WERI-Rb-1 (cell line): ENCODE measurements around the gene CFAP92.

Experiments
- DNase-seq: peaks from one replicate; pipeline ENCODE4 v3.0.0-alpha.2; 2020
- H3K27ac ChIP-seq: fragments of 250-450 bp; sonication (Bioruptor Pico); 2 replicates; pipeline ENCODE4 v1.5.1; 2020; ENCODE audit warnings: mild to moderate bottlenecking, moderate library complexity
- H3K27me3 ChIP-seq: fragments of 250-450 bp; sonication (Bioruptor Pico); 2 replicates; pipeline ENCODE4 v1.5.1; 2021; ENCODE audit warnings: mild to moderate bottlenecking, low read depth, moderate library complexity; ENCODE audit not compliant: insufficient read depth, severe bottlenecking
- H3K36me3 ChIP-seq: fragments of 250-450 bp; sonication (Bioruptor Pico); 2 replicates; pipeline ENCODE4 v1.5.1; 2020; ENCODE audit warnings: mild to moderate bottlenecking, moderate library complexity
- H3K4me3 ChIP-seq: 2 replicates; pipeline ENCODE4 v1.5.1; 2011; ENCODE audit warnings: low read depth, mild to moderate bottlenecking, control low read depth, low read length
- H3K9me3 ChIP-seq: fragments of 250-450 bp; sonication (Bioruptor Pico); 2 replicates; pipeline ENCODE4 v1.5.1; 2021; ENCODE audit warnings: mild to moderate bottlenecking, moderate library complexity; ENCODE audit not compliant: severe bottlenecking
- TF ChIP-seq, protein P1 (sequence below): IDR thresholded peaks from 2 replicates; pipeline ENCODE4 v1.5.1; 2011; ENCODE audit warnings: low read depth, mild to moderate bottlenecking, control low read depth, inconsistent platforms, low read length

CFAP92 gene

GRCh38 chr3:128993461-128994172, at the start of gene CFAP92:
Gene CFAP92 (minus strand): TSS chr3:128994076. CDS start chr3:128993304, 772 bp downstream.
- Histone ChIP-seq H3K4me3 (peak within 1 kb of the TSS; percentile 47), H3K9me3 (no peaks in the 10 kb centered on the region), H3K27me3 (no peaks in the 10 kb centered on the region), H3K27ac (no peak within 1 kb of the TSS), H3K36me3 (no peaks in the 10 kb centered on the region)
- TF ChIP-seq, protein P1, sequence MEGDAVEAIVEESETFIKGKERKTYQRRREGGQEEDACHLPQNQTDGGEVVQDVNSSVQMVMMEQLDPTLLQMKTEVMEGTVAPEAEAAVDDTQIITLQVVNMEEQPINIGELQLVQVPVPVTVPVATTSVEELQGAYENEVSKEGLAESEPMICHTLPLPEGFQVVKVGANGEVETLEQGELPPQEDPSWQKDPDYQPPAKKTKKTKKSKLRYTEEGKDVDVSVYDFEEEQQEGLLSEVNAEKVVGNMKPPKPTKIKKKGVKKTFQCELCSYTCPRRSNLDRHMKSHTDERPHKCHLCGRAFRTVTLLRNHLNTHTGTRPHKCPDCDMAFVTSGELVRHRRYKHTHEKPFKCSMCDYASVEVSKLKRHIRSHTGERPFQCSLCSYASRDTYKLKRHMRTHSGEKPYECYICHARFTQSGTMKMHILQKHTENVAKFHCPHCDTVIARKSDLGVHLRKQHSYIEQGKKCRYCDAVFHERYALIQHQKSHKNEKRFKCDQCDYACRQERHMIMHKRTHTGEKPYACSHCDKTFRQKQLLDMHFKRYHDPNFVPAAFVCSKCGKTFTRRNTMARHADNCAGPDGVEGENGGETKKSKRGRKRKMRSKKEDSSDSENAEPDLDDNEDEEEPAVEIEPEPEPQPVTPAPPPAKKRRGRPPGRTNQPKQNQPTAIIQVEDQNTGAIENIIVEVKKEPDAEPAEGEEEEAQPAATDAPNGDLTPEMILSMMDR: no peak
- peak; percentile 88 for DNase-seq

DNA sequence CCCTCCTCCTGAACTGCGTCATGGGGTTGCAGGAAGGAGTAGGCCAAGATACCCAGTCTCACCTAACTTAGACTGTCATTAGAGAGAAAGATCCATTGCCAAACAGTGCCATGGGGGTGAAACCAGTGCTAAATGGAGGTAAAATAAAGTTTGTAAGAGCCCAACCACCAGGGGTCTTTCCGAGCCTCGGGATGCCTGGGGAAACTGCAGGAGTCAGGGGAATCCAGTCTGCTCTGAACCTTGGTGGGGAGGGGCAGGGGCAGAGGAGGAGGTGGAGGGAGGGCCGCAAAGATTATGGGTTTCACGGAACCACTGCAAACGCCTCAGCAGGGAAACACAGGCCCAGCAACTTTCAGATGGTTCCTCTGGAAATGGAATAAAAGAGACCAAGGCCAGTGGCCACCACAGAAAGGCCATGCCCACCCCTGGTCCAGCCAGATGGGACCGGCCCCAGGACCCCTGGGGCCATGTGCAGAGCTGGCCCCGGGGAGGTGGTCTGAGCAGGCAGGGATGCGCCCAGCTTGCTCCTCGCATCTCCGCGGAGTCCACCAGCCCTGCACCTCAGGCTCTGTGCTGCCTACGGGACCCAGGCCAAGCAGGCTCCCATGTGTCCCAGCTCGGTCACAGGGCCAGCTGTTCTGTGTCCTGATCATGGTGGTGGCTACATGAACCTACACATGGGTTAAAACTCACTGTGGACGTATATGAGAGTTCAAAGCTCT, 46.9 kb upstream of the CFAP92 start:
- DNase-seq: no peak
- no peaks in the 10 kb centered on the region for H3K36me3 ChIP-seq
- TF ChIP-seq, protein P1: no peak
- no peak overlapping the region for H3K4me3 ChIP-seq
- no peaks in the 10 kb centered on the region for H3K27me3 ChIP-seq
- H3K9me3 ChIP-seq: peaks cover 5% of the 10 kb centered on the region
- H3K27ac ChIP-seq: no peak overlapping the region

GRCh38 chr3:129040039-129040336, 46.1 kb upstream of the CFAP92 start:
- Histone ChIP-seq H3K27ac (no peak overlapping the region), H3K27me3 (no peaks in the 10 kb centered on the region), H3K36me3 (no peaks in the 10 kb centered on the region), H3K4me3 (no peak overlapping the region), H3K9me3 (peaks cover 2% of the 10 kb centered on the region)
- DNase-seq: no peak
- TF ChIP-seq, protein P1: no peak

- no peak for DNase-seq
- H3K4me3 ChIP-seq: no peak overlapping the region
- H3K9me3 ChIP-seq: peaks cover under 1% of the 10 kb centered on the region
- TF ChIP-seq, protein P1: no peak
- H3K27me3 ChIP-seq: no peaks in the 10 kb centered on the region
- no peak overlapping the region for H3K27ac ChIP-seq
- no peaks in the 10 kb centered on the region for H3K36me3 ChIP-seq
Observed at GRCh38 chr3:129039271-129040038, 45.6 kb upstream of the CFAP92 start.

DNA sequence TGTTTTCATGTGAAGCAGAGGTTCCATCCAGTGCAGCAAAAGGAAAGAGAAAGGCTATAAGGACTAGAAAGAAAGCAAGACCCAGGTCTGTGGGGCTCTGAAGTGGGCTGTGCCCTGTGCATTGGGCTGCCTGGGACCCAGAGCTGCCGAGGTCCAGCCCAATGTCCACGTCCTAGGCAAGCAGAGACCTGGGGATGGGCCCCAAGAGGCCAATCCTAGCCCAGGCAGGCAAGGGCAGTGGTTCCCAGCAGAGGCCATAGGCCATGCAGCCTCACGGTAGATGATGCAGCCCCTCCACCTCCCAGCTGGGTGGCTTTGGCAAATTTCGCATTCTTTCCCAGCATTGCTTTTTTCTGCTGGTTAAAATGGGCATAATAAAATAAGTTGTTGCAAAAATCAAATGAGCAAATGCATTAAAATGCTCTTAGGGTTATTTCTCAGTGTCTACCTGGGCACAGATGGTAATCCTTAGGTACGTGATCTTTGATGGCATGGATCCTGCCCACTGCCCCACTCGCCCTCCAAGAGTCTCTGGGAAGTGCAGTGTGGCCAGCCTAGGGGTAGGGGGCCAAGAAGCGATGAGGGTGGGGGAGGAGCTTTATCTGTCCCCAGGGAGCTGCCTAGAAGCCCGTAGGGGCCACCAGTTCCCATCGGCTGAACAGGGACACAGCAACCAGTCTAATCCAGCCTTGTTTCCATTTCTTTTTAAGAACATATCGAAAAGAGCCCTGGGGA, 44.4 kb upstream of the CFAP92 start:
- no peaks in the 10 kb centered on the region for H3K36me3 ChIP-seq
- no peak for DNase-seq
- H3K27ac ChIP-seq: no peak overlapping the region
- H3K9me3 ChIP-seq: no peaks in the 10 kb centered on the region
- TF ChIP-seq, protein P1: no peak
- H3K4me3 ChIP-seq: no peak overlapping the region
- no peaks in the 10 kb centered on the region for H3K27me3 ChIP-seq
